ENCODE data around the gene SCYGR6. TPM values are rescaled to one million over a fixed set of nuclear protein-coding genes. Genes with fewer than 3 reads are reported as not detected.

SCYGR6 gene
- total RNA-seq, 1 experiment from 2014 or later = not detected

- Histone ChIP-seq H3K9me2 (replicated peaks; ENCODE audit: low read length) (no peaks in the 10 kb centered on the region), H4K20me1 (ENCODE audit: low read length) (no peaks in the 10 kb centered on the region), H3F3A (ENCODE audit: low read length, unreplicated experiment) (no peaks in the 10 kb centered on the region), H3K4me3 (ENCODE audit: low read length) (no peak overlapping the region), H3K36me3 (ENCODE audit: low read depth, low read length) (no peaks in the 10 kb centered on the region), H3K9me3 (ENCODE audit: low read length) (no peaks in the 10 kb centered on the region), H3K4me2 (ENCODE audit: low read length) (no peak overlapping the region), H2AFZ (ENCODE audit: low read length) (no peak overlapping the region), H3K9ac (ENCODE audit: low read length) (no peak overlapping the region), H3K79me2 (ENCODE audit: low read length) (no peaks in the 10 kb centered on the region), H3K27ac (ENCODE audit: low read length) (no peak overlapping the region), H3K27me3 (ENCODE audit: low read length) (no peaks in the 10 kb centered on the region), H3K4me1 (ENCODE audit: insufficient read depth, low read length) (no peaks in the 10 kb centered on the region)
- TF ChIP-seq EZH2phosphoT487 (IDR thresholded peaks at IDR 0.05; ENCODE audit: borderline replicate concordance, low read length) (no peak), EZH2 (IDR thresholded peaks at IDR 0.05; ENCODE audit: low read length, unreplicated experiment) (no peak), CTCF (conservative IDR thresholded peaks at IDR 0.05; ENCODE audit: low read depth, low read length) (no peak)
- BruUV-seq (replicated peaks) = no TSS peak
- intact Hi-C loops (cut with micrococcal nuclease) = no loop called here
- ATAC-seq (no peak), DNase-seq (no peak)
- ChIA-PET POLR2A (ENCODE audit: unreplicated experiment) (no interaction called here), CTCF (no interaction called here)
Measured at GRCh38 chr2:227719641-227720040, 4.9 kb downstream of the SCYGR6 start.

- no peak for DNase-seq
- no peaks in the 10 kb centered on the region for H3K4me1 ChIP-seq (ENCODE audit: insufficient read depth, low read length)
- H3K27me3 ChIP-seq (ENCODE audit: low read length) = no peaks in the 10 kb centered on the region
- no peaks in the 10 kb centered on the region for H3K36me3 ChIP-seq (ENCODE audit: low read depth, low read length)
- no peaks in the 10 kb centered on the region for H3F3A ChIP-seq (ENCODE audit: low read length, unreplicated experiment)
- no TSS peak for BruUV-seq (replicated peaks)
- H3K9me2 ChIP-seq (replicated peaks; ENCODE audit: low read length) = no peaks in the 10 kb centered on the region
- ATAC-seq = no peak
- H3K4me2 ChIP-seq (ENCODE audit: low read length) = no peak within 1 kb of the TSS
- ChIA-PET CTCF (no interaction called here), POLR2A (ENCODE audit: unreplicated experiment) (no interaction called here)
- no peak within 1 kb of the TSS for H3K9ac ChIP-seq (ENCODE audit: low read length)
- no peak within 1 kb of the TSS; the same call in 1 of the 2 replicates for H2AFZ ChIP-seq (ENCODE audit: low read length)
- H3K9me3 ChIP-seq (ENCODE audit: low read length) = no peaks in the 10 kb centered on the region
- intact Hi-C loops (cut with micrococcal nuclease) = no loop called here
- H3K79me2 ChIP-seq (ENCODE audit: low read length) = no peaks in the 10 kb centered on the region
- no peak within 1 kb of the TSS for H3K4me3 ChIP-seq (ENCODE audit: low read length)
- H3K27ac ChIP-seq (ENCODE audit: low read length) = no peak within 1 kb of the TSS
- no peaks in the 10 kb centered on the region for H4K20me1 ChIP-seq (ENCODE audit: low read length)
- no peak for TF ChIP-seq EZH2 (IDR thresholded peaks at IDR 0.05; ENCODE audit: low read length, unreplicated experiment)
- no peak for TF ChIP-seq EZH2phosphoT487 (IDR thresholded peaks at IDR 0.05; ENCODE audit: borderline replicate concordance, low read length)
- TF ChIP-seq CTCF (conservative IDR thresholded peaks at IDR 0.05; ENCODE audit: low read depth, low read length) = no peak
Measured at GRCh38 chr2:227717687-227718567, 6.6 kb downstream of the SCYGR6 start, which contains the start of gene SLC19A3. TSS of gene SLC19A3 (minus strand) at chr2:227718028. CDS start at chr2:227702318, 15,710 bp downstream.

- Histone ChIP-seq H3K4me1 (ENCODE audit: insufficient read depth, low read length) (no peaks in the 10 kb centered on the region), H2AFZ (ENCODE audit: low read length) (no peak overlapping the region), H3K27me3 (ENCODE audit: low read length) (no peaks in the 10 kb centered on the region), H3F3A (ENCODE audit: low read length, unreplicated experiment) (no peaks in the 10 kb centered on the region), H3K4me3 (ENCODE audit: low read length) (no peak overlapping the region), H3K27ac (ENCODE audit: low read length) (no peak overlapping the region), H3K4me2 (ENCODE audit: low read length) (no peak overlapping the region), H3K9me3 (ENCODE audit: low read length) (no peaks in the 10 kb centered on the region), H4K20me1 (ENCODE audit: low read length) (no peaks in the 10 kb centered on the region), H3K9ac (ENCODE audit: low read length) (no peak overlapping the region), H3K36me3 (ENCODE audit: low read depth, low read length) (no peaks in the 10 kb centered on the region), H3K9me2 (replicated peaks; ENCODE audit: low read length) (no peaks in the 10 kb centered on the region), H3K79me2 (ENCODE audit: low read length) (no peaks in the 10 kb centered on the region)
- no TSS peak for BruUV-seq (replicated peaks)
- no peak for ATAC-seq
- TF ChIP-seq CTCF (conservative IDR thresholded peaks at IDR 0.05; ENCODE audit: low read depth, low read length) (no peak), EZH2phosphoT487 (IDR thresholded peaks at IDR 0.05; ENCODE audit: borderline replicate concordance, low read length) (no peak), EZH2 (IDR thresholded peaks at IDR 0.05; ENCODE audit: low read length, unreplicated experiment) (no peak)
- ChIA-PET POLR2A (ENCODE audit: unreplicated experiment) (no interaction called here), CTCF (no interaction called here)
- intact Hi-C loops (cut with micrococcal nuclease) = no loop called here
- no peak for DNase-seq
Measured at GRCh38 chr2:227716501-227716900, 8.1 kb downstream of the SCYGR6 start.

Data from PC-3 (cell line).